GM21576 (cell line): ENCODE results near the gene ADAM21.
"Not testable (repeated sequence)": the region's sequence is repeated elsewhere in the genome, so short reads cannot be mapped to it uniquely, and the experiment has no call there.

Source experiments
- ATAC-seq: cut with Tn5 transposase; IDR thresholded peaks from one replicate; pipeline ENCODE4 v1.9.1; 2021; ENCODE audit warnings: mild to moderate bottlenecking, moderate library complexity; ENCODE audit not compliant: unreplicated experiment

ADAM21 gene

GRCh38 chr14:70475459-70475858, 23.5 kb downstream of the ADAM21 start:
- not testable (repeated sequence) for ATAC-seq

GRCh38 chr14:70477356-70478105, 25.6 kb downstream of the ADAM21 start:
- ATAC-seq = not testable (repeated sequence)

GRCh38 chr14:70489579-70490200, 37.7 kb downstream of the ADAM21 start:
- no peak for ATAC-seq

- no peak for ATAC-seq
These were observed 46.2 kb downstream of the ADAM21 start for GRCh38 chr14:70498191-70498590.
